GM13976 (cell line): ENCODE measurements around the gene ANKMY1.

ENCODE experiments used
- DNase-seq: peaks from one replicate; pipeline ENCODE4 v3.0.0; 2012; ENCODE audit warnings: low spot score
- in situ Hi-C: fragments of 300-500 bp; cut with MboI; formaldehyde crosslinking; loops from one replicate; pipeline ENCODE4 v1.12.0; 2022; ENCODE audit warnings: low sequenced_read_pairs, mixed read lengths, inconsistent platforms; ENCODE audit not compliant: unreplicated experiment
- TF ChIP-seq, protein P1 (sequence below): IDR thresholded peaks from 2 replicates; pipeline ENCODE4 v1.5.1; 2012; ENCODE audit warnings: borderline replicate concordance, mild to moderate bottlenecking; ENCODE audit not compliant: insufficient read depth; ENCODE audit errors: extremely low read depth, missing control alignments, control extremely low read depth

The ANKMY1 gene, protein sequence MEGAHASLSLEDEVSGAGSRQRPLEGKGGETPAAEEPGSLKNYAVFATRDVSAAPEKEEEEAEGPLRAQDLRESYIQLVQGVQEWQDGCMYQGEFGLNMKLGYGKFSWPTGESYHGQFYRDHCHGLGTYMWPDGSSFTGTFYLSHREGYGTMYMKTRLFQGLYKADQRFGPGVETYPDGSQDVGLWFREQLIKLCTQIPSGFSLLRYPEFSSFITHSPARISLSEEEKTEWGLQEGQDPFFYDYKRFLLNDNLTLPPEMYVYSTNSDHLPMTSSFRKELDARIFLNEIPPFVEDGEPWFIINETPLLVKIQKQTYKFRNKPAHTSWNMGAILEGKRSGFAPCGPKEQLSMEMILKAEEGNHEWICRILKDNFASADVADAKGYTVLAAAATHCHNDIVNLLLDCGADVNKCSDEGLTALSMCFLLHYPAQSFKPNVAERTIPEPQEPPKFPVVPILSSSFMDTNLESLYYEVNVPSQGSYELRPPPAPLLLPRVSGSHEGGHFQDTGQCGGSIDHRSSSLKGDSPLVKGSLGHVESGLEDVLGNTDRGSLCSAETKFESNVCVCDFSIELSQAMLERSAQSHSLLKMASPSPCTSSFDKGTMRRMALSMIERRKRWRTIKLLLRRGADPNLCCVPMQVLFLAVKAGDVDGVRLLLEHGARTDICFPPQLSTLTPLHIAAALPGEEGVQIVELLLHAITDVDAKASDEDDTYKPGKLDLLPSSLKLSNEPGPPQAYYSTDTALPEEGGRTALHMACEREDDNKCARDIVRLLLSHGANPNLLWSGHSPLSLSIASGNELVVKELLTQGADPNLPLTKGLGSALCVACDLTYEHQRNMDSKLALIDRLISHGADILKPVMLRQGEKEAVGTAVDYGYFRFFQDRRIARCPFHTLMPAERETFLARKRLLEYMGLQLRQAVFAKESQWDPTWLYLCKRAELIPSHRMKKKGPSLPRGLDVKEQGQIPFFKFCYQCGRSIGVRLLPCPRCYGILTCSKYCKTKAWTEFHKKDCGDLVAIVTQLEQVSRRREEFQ

DNA sequence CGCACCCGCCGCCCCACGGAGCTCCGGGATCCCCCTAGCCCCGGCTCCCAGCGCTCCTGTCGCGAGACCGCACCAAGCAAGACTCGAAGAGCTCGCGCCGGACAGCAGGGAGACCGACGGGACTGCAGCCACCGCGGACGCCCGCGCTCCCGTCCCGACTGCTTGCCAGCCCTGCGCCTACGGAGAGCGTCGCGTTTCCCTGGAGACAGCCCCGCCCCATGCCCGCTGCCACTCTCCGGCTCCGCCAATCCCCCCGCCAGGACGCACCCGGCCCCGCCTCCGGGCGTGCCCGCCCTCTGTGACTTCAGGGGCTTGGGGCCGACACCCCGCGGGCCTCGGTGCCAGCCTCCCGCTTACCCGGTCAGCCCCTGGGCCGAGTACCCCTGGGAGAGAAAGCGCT, at the start of gene ANKMY1:
ANKMY1 (minus strand) TSS at position 181 of the 400 bp plus-strand sequence. CDS start 653 bp downstream, outside the sequence.
- in situ Hi-C loops, result no loop called here
- TF ChIP-seq, protein P1, sequence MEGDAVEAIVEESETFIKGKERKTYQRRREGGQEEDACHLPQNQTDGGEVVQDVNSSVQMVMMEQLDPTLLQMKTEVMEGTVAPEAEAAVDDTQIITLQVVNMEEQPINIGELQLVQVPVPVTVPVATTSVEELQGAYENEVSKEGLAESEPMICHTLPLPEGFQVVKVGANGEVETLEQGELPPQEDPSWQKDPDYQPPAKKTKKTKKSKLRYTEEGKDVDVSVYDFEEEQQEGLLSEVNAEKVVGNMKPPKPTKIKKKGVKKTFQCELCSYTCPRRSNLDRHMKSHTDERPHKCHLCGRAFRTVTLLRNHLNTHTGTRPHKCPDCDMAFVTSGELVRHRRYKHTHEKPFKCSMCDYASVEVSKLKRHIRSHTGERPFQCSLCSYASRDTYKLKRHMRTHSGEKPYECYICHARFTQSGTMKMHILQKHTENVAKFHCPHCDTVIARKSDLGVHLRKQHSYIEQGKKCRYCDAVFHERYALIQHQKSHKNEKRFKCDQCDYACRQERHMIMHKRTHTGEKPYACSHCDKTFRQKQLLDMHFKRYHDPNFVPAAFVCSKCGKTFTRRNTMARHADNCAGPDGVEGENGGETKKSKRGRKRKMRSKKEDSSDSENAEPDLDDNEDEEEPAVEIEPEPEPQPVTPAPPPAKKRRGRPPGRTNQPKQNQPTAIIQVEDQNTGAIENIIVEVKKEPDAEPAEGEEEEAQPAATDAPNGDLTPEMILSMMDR, result no peak
- peak; percentile 86 for DNase-seq

DNA sequence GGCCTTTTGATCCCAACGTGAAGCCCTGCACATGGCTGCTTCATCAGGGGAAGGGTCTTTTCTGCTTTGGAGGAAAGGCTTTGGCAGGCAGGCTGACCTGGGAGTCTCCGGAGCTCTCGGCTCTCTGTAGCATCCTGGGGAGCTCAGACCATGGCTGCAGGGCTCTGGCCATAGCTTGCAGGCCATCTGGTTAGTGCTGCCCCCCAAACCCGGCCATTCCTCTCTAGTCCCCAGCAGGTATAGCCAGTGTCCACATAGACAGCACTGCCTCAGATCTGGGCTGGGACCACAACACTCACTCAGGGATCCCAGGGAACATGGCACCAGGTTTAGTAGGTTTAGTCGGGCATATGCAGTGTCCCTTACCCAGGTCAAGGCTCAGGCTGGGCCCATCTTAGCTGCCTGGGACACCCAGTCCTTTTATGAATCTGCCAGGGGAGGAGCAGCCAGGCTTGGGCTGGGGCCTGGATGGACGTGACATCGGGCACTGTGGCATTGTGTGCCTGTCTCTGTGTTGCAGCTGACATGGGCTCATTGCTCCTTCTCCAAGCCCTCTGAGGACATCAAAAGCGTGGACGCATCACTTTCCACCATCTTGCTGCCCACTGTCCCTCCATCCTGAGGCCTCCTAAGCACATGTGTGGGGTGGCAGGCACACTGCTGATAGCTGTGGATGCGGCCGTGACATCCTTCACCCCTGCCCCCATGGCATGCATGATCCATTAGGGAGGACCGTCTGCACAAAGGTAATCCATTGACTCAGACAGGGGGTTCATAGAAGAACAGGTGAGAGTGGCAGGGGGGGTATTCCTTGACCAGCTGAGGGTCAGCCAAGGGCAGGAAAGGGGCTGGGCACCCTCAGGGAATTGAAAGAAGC, 48.3 kb upstream of the ANKMY1 start:
- in situ Hi-C loops, result no loop called here
- no peak for DNase-seq
- TF ChIP-seq, protein P1, result no peak

DNA sequence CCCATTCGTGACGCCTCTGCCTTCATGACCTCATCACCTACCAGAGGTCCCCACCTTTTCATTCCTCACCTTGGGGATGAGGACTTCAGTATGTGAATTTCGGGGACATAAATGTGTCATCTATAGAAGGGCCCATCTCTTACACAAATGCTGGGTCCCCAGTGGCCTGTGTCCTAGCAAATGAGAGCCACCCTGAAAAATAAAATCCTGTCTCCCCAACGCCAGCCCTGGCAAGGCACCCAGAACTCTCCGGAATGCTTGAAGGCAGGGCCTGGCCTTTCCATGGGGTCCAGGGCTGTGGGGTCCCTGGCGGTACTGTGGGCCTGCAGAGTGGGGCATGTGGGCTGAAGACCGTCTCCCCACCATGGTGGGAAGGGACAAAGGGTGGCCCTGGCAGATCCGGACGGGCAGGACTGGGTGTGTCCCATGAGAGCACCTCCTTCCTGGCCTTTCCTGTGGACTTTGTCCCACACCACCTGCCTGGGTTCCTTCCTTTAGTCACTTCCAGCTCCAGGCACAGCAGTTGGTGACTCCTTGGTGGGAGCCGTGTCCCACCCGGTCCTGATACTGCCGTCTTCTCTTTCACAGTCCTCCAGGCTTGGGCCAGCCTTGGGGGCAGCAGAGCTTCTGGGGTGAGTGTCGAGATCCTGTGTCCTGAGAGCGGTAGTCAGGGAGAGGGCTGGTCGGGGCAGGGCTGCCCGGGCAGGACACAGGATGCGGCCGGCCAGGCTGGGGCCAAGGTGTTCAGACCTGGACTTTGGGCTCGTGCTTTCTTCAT, 47.3 kb upstream of the ANKMY1 start:
- DNase-seq, result no peak
- TF ChIP-seq, protein P1, result no peak
- in situ Hi-C loops, result no loop called here

DNA sequence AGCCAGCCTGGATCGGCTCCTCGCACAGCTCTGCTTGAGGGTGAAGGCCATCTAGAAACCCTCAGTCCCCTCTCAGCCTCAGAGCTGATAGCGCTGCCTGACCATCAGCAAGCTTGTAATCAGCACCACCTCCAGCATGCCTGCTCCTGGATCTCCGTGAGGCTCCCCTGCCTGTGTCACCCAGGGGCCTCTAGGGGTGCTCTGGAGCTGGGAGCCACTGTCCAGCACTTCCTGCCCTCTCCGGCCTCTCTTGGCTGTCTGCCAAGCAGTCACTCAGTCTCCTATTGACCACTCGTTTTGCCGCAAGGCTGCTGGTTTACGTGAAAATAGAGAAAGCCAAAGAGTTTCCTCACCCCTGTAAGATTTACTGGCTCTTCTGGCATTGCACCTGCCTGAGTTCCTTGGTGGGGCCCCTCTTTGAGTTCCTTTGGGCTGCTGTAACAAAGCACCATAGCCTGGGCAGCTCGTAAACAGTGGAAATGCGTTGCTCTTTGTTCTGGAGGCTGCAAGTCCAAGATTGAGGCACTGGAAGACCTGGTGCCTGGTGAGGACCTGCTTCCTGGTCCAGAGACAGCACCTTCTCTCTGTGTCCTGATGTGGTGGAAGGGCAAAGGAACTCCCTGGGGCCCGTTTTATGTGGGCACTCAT, 46.6 kb upstream of the ANKMY1 start:
- TF ChIP-seq, protein P1, result no peak
- DNase-seq, result peak; percentile 69
- in situ Hi-C loops, result no loop called here

DNA sequence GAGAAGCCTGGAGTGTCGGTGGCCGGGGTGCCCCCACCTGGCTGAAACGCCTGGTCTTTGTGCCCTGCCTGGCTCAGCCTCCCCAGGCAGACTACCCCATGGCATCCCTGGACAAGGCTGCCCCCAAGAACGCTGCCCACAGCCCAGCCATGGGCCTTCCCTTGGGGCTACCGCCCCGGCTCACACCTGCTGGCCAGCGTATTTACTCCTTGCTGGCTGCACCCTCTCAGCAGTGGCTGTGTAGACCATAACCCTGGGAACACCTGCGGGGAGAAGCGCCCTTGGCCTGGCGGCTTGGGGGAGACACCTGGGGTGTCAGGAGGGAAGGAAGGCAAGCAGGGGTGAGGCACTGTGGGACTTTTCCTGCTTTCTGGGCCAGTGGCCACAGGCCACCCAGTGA, 46.1 kb upstream of the ANKMY1 start:
- in situ Hi-C loops, result no loop called here
- TF ChIP-seq, protein P1, result no peak
- DNase-seq, result no peak
